Immature natural killer cell (primary cell): ENCODE measurements around the gene ICE2. TPM values are rescaled to one million over a fixed set of nuclear protein-coding genes. Genes with fewer than 3 reads are reported as not detected.

Source experiments
- DNase-seq, 3 donors: peaks; one replicate each; pipeline ENCODE4 v3.0.0; 2022; ENCODE audit warnings: mixed read lengths in 1 of 3
- H3K27ac Mint-ChIP-seq, 6 donors: one replicate each; pipeline ENCODE4 v1.8.0; 2020; ENCODE audit warnings: mixed read lengths in 6 of 6, mild to moderate bottlenecking in 5 of 6, inconsistent platforms in 4 of 6, moderate library complexity in 3 of 6
- H3K27me3 Mint-ChIP-seq, 3 donors: one replicate each; pipeline ENCODE4 v1.8.0; 2020 to 2021; ENCODE audit warnings: low read depth in 3 of 3, mild to moderate bottlenecking in 3 of 3, mixed read lengths in 3 of 3, moderate library complexity in 3 of 3, inconsistent platforms in 1 of 3
- H3K36me3 Mint-ChIP-seq, 3 donors: one replicate each; pipeline ENCODE4 v1.8.0; 2020; ENCODE audit warnings: mixed read lengths in 3 of 3, inconsistent platforms in 2 of 3, mild to moderate bottlenecking in 2 of 3
- H3K4me1 Mint-ChIP-seq, 2 donors: one replicate each; pipeline ENCODE4 v1.8.0; 2020; ENCODE audit warnings: inconsistent platforms in 2 of 2, mild to moderate bottlenecking in 2 of 2, mixed read lengths in 2 of 2, moderate library complexity in 1 of 2
- H3K4me3 Mint-ChIP-seq, 5 donors: one replicate each; pipeline ENCODE4 v1.8.0; 2020; ENCODE audit warnings: mild to moderate bottlenecking in 5 of 5, mixed read lengths in 5 of 5, inconsistent platforms in 3 of 5, moderate library complexity in 3 of 5
- H3K9me3 Mint-ChIP-seq, 6 donors: one replicate each; pipeline ENCODE4 v1.8.0; 2020; ENCODE audit warnings: mild to moderate bottlenecking in 6 of 6, mixed read lengths in 6 of 6, inconsistent platforms in 4 of 6, moderate library complexity in 3 of 6
- polyA plus RNA-seq, 3 donors: library from polyadenylated mRNA; unstranded; fragments of 300-500 nt; fragmentation: Illumina TruSeq; gene quantifications; one replicate each; pipeline ENCODE4 v1.2.3, GENCODE V29; 2021

The ICE2 gene
- polyA plus RNA-seq, 3 donors from 2014 or later: 26.5 to 40.7 (median 33.4) TPM

- peak overlapping the region in 5 of 6 donors; percentile 1 to 78 (median 67) for H3K27ac Mint-ChIP-seq
- H3K4me1 Mint-ChIP-seq: peaks cover 67 to 77% of the 10 kb centered on the region in 2 donors
- DNase-seq: no peak
- peak overlapping the region in 1 of 5 donors; percentile 8 for H3K4me3 Mint-ChIP-seq
- peaks cover 0 to 18% (median 7%) of the 10 kb centered on the region in 3 donors for H3K36me3 Mint-ChIP-seq
- H3K9me3 Mint-ChIP-seq: no peaks in the 10 kb centered on the region
- H3K27me3 Mint-ChIP-seq: peaks cover 2 to 6% (median 5%) of the 10 kb centered on the region in 3 donors
These were observed 85.8 kb downstream of the ICE2 start for GRCh38 chr15:60392986-60393790.

GRCh38 chr15:60392601-60392985 is 86.3 kb downstream of the ICE2 start:
- peaks cover 0 to 18% (median 7%) of the 10 kb centered on the region in 3 donors for H3K36me3 Mint-ChIP-seq
- H3K4me1 Mint-ChIP-seq: peaks cover 68 to 79% of the 10 kb centered on the region in 2 donors
- peak in 1 of 3 donors; percentile 30 for DNase-seq
- peaks cover 2 to 4% (median 3%) of the 10 kb centered on the region in 3 donors for H3K27me3 Mint-ChIP-seq
- peak overlapping the region in 2 of 6 donors; percentile 28 to 78 for H3K27ac Mint-ChIP-seq
- no peak overlapping the region for H3K4me3 Mint-ChIP-seq
- no peaks in the 10 kb centered on the region for H3K9me3 Mint-ChIP-seq

GRCh38 chr15:60391722-60392315 is 87.1 kb downstream of the ICE2 start:
- H3K27me3 Mint-ChIP-seq: peaks cover 0 to 2% (median 0%) of the 10 kb centered on the region in 3 donors
- peak overlapping the region in 1 of 5 donors; percentile 23 for H3K4me3 Mint-ChIP-seq
- H3K36me3 Mint-ChIP-seq: peaks cover 0 to 18% (median 7%) of the 10 kb centered on the region in 3 donors
- DNase-seq: no peak
- no peaks in the 10 kb centered on the region for H3K9me3 Mint-ChIP-seq
- H3K4me1 Mint-ChIP-seq: peaks cover 69 to 80% of the 10 kb centered on the region in 2 donors
- H3K27ac Mint-ChIP-seq: peak overlapping the region in 5 of 6 donors; percentile 4 to 77 (median 25)

GRCh38 chr15:60390871-60391501 is 88.0 kb downstream of the ICE2 start:
- Mint-ChIP-seq H3K36me3 (peaks cover 0 to 15% (median 4%) of the 10 kb centered on the region in 3 donors), H3K27me3 (peaks cover 0 to 2% (median 0%) of the 10 kb centered on the region in 3 donors), H3K27ac (peak overlapping the region in 4 of 6 donors; percentile 1 to 38 (median 27)), H3K9me3 (no peaks in the 10 kb centered on the region), H3K4me3 (no peak overlapping the region), H3K4me1 (peaks cover 61 to 80% of the 10 kb centered on the region in 2 donors)
- DNase-seq: no peak

GRCh38 chr15:60390231-60390630 is 88.7 kb downstream of the ICE2 start:
- Mint-ChIP-seq H3K4me3 (peak overlapping the region in 2 of 5 donors; percentile 59 to 69), H3K4me1 (peaks cover 56 to 72% of the 10 kb centered on the region in 2 donors), H3K9me3 (no peaks in the 10 kb centered on the region), H3K36me3 (peaks cover 0 to 10% (median 4%) of the 10 kb centered on the region in 3 donors), H3K27ac (peak overlapping the region in 5 of 6 donors; percentile 17 to 76 (median 56)), H3K27me3 (peaks cover 0 to 2% (median 0%) of the 10 kb centered on the region in 3 donors)
- DNase-seq: no peak

GRCh38 chr15:60389261-60390077 is 89.5 kb downstream of the ICE2 start:
- Mint-ChIP-seq H3K4me1 (peaks cover 56 to 66% of the 10 kb centered on the region in 2 donors), H3K4me3 (peak overlapping the region; percentile 29 to 69 (median 56)), H3K27me3 (peaks cover 0 to 2% (median 0%) of the 10 kb centered on the region in 3 donors), H3K36me3 (peaks cover 0 to 5% (median 0%) of the 10 kb centered on the region in 3 donors), H3K27ac (peak overlapping the region; percentile 29 to 76 (median 61)), H3K9me3 (no peaks in the 10 kb centered on the region)
- peak; percentile 59 to 63 (median 61) for DNase-seq

- Mint-ChIP-seq H3K36me3 (peaks cover 0 to 9% (median 6%) of the 10 kb centered on the region in 3 donors), H3K27ac (peak overlapping the region in 1 of 6 donors; percentile 15), H3K4me1 (peaks cover 49 to 63% of the 10 kb centered on the region in 2 donors), H3K9me3 (no peaks in the 10 kb centered on the region), H3K4me3 (peak overlapping the region in 2 of 5 donors; percentile 3 to 8), H3K27me3 (peaks cover 0 to 2% (median 0%) of the 10 kb centered on the region in 3 donors)
- DNase-seq: no peak
These were observed 91.6 kb downstream of the ICE2 start for GRCh38 chr15:60387321-60387720.

- Mint-ChIP-seq H3K9me3 (no peaks in the 10 kb centered on the region), H3K27ac (no peak overlapping the region), H3K4me1 (peaks cover 44 to 59% of the 10 kb centered on the region in 2 donors), H3K36me3 (peaks cover under 1 to 9% (median 6%) of the 10 kb centered on the region in 3 donors), H3K4me3 (no peak overlapping the region), H3K27me3 (peaks cover 0 to 2% (median 0%) of the 10 kb centered on the region in 3 donors)
- DNase-seq: no peak
These were observed 92.3 kb downstream of the ICE2 start for GRCh38 chr15:60386615-60387014.

- no peak overlapping the region for H3K4me3 Mint-ChIP-seq
- no peak for DNase-seq
- H3K27ac Mint-ChIP-seq: no peak overlapping the region
- H3K27me3 Mint-ChIP-seq: peaks cover 0 to 2% (median 0%) of the 10 kb centered on the region in 3 donors
- H3K36me3 Mint-ChIP-seq: peaks cover 4 to 12% (median 6%) of the 10 kb centered on the region in 3 donors
- H3K9me3 Mint-ChIP-seq: no peaks in the 10 kb centered on the region
- peaks cover 40 to 52% of the 10 kb centered on the region in 2 donors for H3K4me1 Mint-ChIP-seq
These were observed 93.1 kb downstream of the ICE2 start for GRCh38 chr15:60385620-60386552.

- Mint-ChIP-seq H3K27me3 (no peaks in the 10 kb centered on the region), H3K4me3 (no peak overlapping the region), H3K27ac (no peak overlapping the region), H3K9me3 (no peaks in the 10 kb centered on the region), H3K4me1 (peaks cover 29 to 39% of the 10 kb centered on the region in 2 donors), H3K36me3 (peaks cover 6 to 12% (median 10%) of the 10 kb centered on the region in 3 donors)
- no peak for DNase-seq
These were observed 94.3 kb downstream of the ICE2 start for GRCh38 chr15:60384526-60385126.

- no peaks in the 10 kb centered on the region for H3K27me3 Mint-ChIP-seq
- H3K27ac Mint-ChIP-seq: no peak overlapping the region
- H3K9me3 Mint-ChIP-seq: no peaks in the 10 kb centered on the region
- DNase-seq: no peak
- peaks cover 6 to 12% (median 12%) of the 10 kb centered on the region in 3 donors for H3K36me3 Mint-ChIP-seq
- no peak overlapping the region for H3K4me3 Mint-ChIP-seq
- peaks cover 23 to 33% of the 10 kb centered on the region in 2 donors for H3K4me1 Mint-ChIP-seq
These were observed 94.9 kb downstream of the ICE2 start for GRCh38 chr15:60384053-60384452.
